Activated gamma-delta T cell treated with anti-CD3 and anti-CD28 coated beads, Interleukin-2, amount 50 U/mL, for 16 hours (primary cell): Measurements from ENCODE around the gene DTD1.

Experiments
- DNase-seq: peaks from one replicate; pipeline ENCODE4 v3.0.0-alpha.2; 2020; ENCODE audit warnings: low read depth

The DTD1 gene

GRCh38 chr20:18615020-18615650 is 27.3 kb downstream of the DTD1 start:
- no peak for DNase-seq

GRCh38 chr20:18621004-18621403 is 33.1 kb downstream of the DTD1 start:
- no peak for DNase-seq

DNA sequence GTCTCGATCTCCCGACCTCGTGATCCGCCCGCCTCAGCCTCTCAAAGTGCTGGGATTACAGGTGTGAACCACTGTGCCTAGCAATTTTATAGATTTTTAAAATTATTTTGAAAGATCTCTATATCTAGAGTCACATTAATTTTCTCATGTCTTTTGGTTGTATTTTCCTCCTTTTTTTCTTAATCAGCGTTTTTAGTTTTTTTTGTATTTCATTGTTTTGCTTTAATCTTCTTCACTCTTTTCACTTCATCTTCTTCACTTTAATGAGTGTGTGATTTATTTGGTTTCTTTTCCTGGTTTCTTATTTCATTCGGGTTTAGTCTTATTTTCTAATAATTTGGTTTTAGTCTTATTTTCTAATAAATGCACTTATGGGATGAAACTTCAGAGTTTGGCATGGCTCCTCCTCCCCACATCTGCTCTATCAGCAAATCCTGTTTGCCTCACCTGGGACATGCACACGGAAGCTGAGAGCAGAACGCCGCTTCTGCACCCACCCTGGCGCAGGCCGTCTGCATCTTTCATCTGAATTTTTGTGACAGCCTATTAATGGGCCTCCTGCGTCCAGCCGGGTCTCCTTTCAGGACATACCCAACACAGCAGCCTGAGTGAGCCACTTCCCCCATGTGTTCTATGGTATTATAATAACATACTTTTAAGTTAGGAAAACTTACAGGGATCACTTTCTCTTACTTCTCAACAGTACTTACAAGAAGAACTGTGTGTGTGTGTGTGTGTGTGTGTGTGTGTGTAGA is 35.5 kb downstream of the DTD1 start:
- DNase-seq, result no peak

- no peak for DNase-seq
Measured at GRCh38 chr20:18624948-18625347, 37.1 kb downstream of the DTD1 start.

DNA sequence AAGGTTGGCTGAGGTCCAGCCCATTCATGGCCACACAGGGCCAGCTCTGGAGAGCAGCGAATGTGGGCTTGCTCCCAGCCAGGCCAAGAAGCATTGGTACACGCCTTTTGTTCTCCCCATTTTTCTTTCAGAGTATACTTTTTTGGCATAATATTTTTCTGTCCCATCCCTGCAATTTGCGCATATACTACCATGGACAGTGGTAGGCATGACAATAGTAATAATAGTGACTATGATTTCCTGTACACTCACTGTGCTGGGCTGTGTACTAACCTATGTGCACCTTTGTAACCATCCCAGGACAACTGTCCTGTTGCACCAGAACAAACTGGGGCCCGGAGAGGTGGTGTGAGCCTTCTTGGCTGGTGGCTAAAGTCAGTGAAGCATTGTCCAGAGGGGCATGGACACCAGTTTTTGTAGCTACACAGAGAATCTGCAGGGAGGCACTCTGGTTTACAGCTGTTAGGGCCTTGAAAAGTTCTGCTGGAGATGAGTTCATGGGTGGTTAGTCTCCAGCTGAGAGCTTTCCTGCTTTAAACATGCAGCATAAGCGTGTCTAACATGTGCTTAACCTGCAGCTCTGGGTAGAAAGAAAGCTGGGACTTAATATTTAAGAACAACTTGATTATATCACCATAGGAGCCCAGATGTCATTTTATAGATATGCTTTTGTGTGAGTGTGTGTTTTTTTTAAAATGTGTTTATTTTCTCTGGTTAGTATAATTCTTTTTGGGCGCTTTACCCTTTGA is 38.2 kb downstream of the DTD1 start:
- no peak for DNase-seq

DNA sequence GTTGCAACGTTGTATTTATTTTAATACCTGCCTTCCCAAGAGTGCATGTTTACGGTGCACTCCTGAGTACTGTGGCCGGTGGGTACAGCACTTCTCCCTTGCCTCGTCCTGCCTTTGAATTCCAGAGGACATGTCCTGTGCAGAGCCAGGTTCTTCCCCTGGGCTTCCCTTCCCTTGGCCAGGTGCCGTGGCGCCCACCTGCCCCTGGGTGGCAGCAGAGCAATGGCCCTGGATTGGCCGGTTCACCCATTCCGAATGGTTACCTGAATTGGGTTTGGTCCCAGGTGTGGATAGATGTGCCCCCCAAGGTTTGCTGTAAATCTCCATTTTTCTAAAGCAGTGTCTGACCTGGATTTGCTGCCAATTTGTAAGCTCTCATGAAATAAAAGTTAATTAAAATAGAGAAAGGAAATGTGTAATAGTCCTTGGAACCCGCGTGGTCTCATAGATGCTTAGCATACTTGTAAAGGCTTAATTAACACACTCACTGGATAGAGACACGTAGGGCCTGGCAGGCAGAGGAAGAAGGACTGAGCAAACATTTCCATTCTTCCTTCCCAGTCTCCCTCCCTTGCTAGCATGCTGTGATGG is 40.6 kb downstream of the DTD1 start:
- DNase-seq, result no peak

GRCh38 chr20:18632196-18632789 is 44.4 kb downstream of the DTD1 start:
- peak; percentile 17 for DNase-seq

DNA sequence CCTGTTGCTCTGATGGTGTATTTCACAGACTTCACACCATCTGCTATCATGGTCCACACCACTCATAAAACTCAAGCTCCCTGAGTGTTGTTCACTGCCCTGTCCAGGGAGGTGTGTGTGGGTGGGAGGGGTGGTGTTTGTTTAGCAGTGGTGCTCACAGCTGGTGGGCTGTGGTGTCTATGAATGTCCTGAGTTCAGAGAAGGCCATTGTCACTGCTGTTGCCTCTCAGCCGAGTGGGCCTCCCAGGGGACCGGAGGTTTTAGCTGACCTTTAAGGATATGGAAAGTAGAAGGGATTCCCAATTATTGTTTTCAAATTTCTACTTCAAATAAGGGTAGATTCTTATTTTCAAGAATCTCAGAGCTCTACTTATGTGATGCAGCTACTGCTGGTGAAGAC is 45.6 kb downstream of the DTD1 start:
- DNase-seq, result no peak

DNA sequence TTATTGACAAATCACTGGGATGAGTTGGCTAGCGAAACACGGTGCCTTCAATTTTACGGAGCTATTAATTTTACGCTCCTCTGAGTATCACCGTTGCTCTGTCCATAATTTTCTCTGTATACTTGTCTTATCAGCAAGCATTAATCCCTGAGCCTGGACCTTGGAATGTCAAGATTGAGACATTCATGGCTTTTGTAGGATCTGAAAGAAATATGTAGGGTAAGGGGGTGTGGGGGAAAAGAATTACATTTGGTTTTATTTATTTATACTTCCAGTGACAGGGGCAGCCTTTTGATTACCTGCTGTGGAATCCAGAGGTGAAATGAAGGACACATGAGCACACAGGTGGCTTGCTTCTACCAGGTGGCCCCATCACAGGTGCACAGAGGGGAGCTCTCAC is 46.6 kb downstream of the DTD1 start:
- no peak for DNase-seq

DNA sequence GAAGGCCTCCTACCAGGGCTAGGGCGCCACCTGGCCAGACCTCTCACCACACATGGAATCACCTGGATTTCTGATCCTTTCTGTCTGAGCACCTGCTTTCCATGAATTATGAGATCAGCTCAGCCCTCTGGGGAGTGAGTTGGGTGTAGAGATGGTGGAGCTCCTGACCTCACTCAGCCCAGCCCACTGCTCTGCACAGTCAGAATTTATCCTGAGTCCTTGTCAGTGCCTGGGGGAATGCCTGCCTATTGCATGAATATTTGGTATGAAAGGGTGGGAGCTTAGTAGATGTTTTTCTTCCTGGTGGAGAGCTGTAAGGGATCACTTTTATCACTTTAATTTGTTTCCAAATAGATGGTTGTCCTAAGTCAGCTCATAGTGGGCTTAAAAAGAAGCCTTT is 47.5 kb downstream of the DTD1 start:
- no peak for DNase-seq

DNA sequence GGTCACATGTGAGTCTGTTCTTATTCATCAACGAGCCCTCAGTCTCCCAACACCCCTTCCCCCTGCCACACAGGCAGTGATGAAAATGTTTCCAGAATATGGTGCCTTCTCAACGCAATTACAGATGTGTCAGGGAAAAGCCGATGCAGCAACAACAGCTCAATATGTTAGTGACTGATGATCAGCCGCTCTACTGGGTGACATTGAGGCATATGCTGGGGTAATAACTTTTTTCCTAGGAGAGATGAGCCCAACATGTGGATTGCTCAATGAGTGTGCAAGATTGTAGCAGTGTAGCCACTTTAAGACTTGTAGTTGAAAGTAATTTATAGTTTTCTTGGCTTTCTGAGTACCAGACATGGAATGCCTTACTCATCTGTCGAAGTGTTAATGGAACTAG is 49.4 kb downstream of the DTD1 start:
- DNase-seq, result no peak

DNA sequence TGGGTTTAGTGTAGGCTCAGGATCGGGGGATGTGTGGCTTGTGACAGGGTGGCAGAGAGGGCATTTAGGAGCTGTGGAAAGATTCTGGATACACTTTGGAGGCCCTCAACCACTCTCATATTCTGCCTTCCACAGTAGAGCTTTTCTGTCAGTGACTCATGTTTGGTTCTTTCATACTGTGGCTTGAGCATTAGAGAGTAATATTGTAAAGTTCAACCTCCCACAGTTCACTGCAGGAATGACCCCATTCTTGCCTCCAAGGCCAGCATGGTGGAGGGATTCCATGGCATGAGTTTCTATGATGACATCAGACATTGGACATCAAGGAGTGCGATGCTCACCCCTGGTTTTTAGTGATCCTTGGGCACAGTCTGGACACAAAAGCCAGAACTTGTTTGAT is 50.9 kb downstream of the DTD1 start:
- DNase-seq, result no peak

- no peak for DNase-seq
Measured at GRCh38 chr20:18639501-18639979, 51.7 kb downstream of the DTD1 start.

DNA sequence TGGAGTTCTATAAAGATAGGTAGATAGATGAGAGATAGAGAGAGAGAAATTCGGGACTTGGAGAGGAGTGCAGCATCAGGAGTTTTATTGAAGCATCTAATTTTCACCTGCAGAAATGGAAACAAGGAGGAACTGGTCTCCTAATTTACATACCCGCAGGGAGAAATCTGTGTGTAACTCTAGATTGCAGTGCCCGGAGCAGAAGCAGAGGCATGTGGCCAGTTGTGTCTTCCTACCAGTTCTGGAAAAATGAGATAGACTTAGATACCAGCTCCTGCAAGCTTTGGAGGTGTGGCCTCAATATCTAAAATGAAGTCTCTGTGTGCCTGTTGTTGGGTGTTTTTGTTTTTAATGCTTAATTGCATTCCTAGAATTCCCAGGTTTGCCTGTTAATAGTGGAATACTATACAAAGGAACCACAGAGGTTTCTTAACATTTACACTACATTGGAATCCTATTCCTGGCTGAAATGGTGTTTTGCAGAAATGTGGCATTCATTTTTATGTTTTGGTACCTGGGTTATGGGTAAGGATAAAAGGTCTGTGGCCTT is 57.4 kb downstream of the DTD1 start:
- DNase-seq, result no peak

DNA sequence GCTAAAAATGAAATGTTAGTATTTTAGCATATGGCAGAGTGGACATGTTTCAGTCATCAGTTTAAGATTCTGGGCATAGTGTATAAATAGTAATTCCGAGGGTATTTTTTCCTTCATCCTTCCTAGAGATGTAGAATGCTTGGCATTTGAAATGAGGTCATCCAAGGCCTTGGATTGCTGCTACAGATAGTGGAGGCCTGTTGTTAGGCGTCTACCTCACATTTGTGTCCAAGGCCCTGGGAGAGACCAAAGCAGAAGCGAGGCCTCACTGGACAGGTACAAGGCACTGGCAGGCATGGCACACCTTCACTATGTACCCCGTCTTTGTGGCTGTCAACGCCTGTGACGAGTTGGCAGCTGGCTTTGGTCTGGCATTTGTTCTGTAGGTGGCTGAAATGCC is 58.0 kb downstream of the DTD1 start:
- DNase-seq, result no peak

DNA sequence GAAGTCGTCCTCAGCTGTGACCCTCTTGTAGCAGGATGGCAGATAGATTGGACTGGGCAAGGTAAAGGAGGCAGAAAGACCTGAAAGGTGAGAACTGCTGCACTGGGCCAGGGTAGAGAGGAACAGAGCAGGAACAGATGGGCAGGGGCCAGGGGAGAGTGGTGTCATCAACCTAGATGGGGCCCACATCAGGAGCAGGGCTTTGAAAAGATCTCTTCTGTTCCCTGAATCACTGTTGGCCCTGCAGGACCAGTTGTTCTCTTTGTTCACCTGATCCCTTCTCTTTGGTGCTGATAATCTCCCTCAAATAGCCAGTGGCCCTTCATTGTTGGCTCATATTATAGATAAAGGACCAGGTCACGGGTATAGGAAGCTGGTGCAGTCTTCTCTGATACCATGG is 59.9 kb downstream of the DTD1 start:
- no peak for DNase-seq

GRCh38 chr20:18650224-18650623 is 62.4 kb downstream of the DTD1 start:
- DNase-seq, result no peak

GRCh38 chr20:18653736-18654447 is 66.0 kb downstream of the DTD1 start:
- DNase-seq, result no peak

DNA sequence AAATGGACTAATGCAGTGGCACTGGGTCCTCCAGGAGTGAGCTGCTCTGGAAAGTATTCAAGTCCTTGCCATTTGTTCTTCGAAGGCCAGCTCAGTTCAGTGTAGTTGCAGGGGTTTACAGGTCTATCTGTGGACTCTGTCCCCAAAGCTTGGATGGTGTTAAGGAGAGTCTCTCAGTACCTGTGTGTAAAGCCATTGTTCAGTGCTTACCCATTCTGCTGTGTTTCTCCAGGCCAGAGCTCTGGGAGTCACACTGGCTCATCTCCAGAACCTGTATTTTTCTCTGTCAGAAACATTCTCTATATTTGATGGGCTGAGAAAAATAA is 66.6 kb downstream of the DTD1 start:
- no peak for DNase-seq

DNA sequence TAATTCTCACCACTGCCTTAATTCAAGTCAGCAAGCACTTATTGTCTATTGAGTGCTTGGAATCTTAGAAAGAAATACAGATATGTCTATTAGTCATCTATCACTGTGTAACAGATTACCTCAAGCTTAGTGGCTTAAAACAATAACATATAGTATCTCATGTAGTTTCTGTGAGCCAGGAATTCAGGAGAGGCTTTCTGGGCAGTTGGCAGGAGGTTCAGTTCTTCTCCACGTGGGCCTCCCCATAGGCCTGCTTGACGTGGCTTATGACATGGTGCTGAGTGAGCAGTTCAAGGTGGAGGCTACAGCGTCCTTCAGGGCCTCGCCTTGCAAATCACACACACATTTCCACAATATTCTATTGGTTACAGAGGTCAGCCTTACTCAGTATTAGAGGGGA is 69.7 kb downstream of the DTD1 start:
- DNase-seq, result no peak

DNA sequence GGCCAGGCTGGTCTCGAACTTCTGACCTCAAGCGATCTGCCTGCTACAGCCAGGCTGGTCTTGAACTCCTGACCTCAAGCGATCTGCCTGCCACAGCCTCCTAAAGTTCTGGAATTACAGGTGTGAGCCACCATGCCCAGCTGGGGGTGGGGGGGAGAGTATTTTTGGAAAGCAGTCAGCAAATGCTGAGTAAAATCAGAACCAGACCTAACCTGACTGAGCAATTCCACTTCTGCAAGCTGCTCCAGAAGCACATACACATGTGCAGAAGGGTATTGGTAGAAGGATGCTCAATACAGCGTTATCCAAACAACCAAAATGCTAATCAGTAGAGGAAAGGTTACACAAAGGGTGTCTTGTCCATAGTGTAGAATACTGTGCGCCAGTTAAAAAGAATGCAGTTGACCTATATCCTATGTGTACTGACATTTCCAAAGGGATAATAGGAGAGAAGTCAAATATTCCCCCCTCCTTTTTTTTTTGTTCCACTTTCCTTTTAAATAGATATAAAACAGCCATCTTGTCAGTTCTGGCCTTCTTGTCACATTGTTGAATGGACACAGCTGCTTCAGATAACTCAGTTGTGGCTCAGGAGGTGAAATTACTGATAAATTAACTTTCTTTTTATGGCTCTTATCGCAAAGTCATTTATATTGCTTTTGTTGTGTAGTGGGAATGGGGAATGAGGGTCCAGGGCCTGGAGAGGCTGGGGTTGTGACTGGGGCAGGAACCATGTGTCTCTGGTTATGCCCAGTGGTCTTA is 74.6 kb downstream of the DTD1 start:
- no peak for DNase-seq
